ENCODE data around the gene CNNM2. TPM values are rescaled to one million over a fixed set of nuclear protein-coding genes. Genes with fewer than 3 reads are reported as not detected.

Gene CNNM2
- total RNA-seq, 1 experiment from 2014 or later = 23.5 TPM

DNA sequence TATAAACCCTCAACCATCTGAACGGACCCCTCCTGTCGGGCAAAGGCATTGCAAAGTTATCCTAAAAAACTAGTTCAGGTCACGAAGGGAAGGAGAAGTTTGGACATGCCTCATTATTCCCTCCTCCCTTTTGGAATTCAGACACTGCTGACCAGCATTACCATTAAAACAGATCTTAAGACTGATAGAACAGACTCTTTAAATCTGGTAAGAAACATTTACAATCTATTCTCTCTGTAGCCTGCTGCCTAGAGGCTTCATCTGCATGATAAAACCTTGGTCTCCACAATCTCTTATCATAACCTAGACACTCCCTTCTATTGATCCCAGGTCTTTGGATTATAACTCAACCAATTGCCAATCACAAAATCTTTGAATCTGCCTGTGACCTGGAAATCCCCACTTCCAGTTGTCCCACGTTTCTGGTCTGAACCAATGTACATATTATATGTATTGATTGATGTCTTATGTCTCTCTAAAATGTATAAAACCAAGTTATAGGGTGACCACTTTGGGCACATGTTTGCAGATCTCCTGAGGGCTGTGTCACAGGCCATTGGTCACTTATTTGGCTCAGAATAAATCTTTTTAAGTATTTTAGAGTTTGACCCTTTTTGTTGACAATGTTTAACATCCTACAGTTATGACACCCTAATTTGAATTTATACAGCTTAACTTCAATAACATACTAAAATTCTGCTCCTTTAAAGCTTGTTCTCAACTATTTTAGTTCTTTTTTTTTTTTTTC is 23.5 kb upstream of the CNNM2 start:
- peak overlapping the region; percentile 91; the same call in 1 of the 2 replicates for H3K27ac Mint-ChIP-seq
- TF ChIP-seq, protein P1, sequence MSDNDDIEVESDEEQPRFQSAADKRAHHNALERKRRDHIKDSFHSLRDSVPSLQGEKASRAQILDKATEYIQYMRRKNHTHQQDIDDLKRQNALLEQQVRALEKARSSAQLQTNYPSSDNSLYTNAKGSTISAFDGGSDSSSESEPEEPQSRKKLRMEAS (CRISPR knock-in tag; IDR thresholded peaks at IDR 0.05) = no peak
- TF ChIP-seq ZNF232 (CRISPR knock-in tag; IDR thresholded peaks at IDR 0.05) (no peak), FOXK1 (CRISPR knock-in tag; IDR thresholded peaks at IDR 0.05) (no peak), SP1 (CRISPR knock-in tag; conservative IDR thresholded peaks at IDR 0.05) (no peak), NR1H2 (CRISPR knock-in tag; IDR thresholded peaks at IDR 0.05) (no peak), ZNF317 (CRISPR knock-in tag; IDR thresholded peaks at IDR 0.05; ENCODE audit: borderline replicate concordance, low read depth) (no peak)
- TF ChIP-seq, protein P2, sequence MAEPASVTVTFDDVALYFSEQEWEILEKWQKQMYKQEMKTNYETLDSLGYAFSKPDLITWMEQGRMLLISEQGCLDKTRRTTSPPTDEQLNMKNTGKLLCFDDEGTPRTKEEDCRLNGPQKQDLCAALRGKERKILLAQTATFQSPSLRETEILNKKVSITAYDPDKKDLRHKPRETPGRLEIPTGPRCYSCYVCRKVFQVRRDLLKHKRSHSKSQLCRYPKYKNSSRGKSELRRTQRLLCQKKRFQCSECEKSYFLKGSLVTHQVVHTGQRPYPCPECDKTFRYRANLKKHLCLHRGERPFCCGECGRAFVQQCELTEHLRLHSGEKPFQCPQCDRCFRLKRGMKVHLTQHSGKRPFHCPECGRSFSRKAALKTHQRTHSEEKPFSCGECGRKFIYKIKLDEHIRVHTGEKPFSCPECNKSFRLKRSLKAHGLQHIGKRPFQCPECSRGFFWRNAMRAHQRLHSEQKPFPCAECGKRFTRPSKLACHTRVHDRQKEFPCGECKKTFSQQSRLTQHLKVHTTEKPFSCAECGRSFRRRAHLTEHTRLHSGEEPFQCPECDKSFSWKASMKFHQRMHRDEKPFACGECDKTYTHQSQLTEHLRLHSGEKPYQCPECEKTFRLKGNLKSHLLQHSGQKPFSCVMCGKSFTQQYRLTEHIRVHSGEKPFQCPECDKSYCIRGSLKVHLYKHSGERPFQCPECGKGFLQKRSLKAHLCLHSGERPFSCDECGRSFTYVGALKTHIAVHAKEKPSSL (CRISPR knock-in tag; conservative IDR thresholded peaks at IDR 0.05) = no peak
- DNase-seq (ENCODE audit: low spot score) (no peak), ATAC-seq (no peak)
- ChIA-PET POLR2A (no interaction called here), CTCF (no interaction called here)
- no peaks in the 10 kb centered on the region for H3K27me3 Mint-ChIP-seq (ENCODE audit: low read depth)
- peaks cover 6% of the 10 kb centered on the region for H3K9me3 Mint-ChIP-seq
- H3K36me3 Mint-ChIP-seq = peaks cover 11% of the 10 kb centered on the region
- no peak overlapping the region for H3K4me3 Mint-ChIP-seq
- peaks cover 11% of the 10 kb centered on the region for H3K4me1 Mint-ChIP-seq

DNA sequence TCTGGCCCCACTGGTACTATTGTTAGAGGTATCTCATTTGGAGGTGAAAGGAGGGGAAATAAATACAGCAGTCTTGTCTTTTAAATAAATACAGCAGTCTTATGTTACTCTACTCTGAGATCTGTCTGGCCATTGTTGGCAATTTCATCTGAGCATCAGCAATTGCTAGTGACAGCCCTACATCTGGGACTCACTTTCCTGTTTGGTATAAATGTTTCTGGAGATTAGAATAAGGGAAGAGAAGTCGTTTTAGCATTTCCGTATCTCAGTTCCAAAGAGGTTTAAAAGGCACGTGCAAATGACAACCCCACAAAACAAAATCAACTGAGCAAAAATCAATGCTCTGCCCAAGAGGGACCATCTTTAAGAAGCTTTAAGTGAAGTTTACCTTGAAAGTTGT is 18.1 kb upstream of the CNNM2 start:
- CTCF ChIA-PET = interaction anchor here (2.0 to 3.1 kb wide), 3 partner anchors 64 to 345 kb away, joined by 7 to 40 read pairs (median 9); partner anchors contain the start of gene CYP17A1

More for the DNA sequence above, 18.1 kb upstream of the CNNM2 start:
- DNase-seq (ENCODE audit: low spot score) (no peak), ATAC-seq (no peak)
- POLR2A ChIA-PET = no interaction called here
- peaks cover 4% of the 10 kb centered on the region; the same call in 1 of the 2 replicates for H3K9me3 Mint-ChIP-seq
- H3K36me3 Mint-ChIP-seq = 0 out of 2 replicates have a peak, but pooled peaks cover under 1% of the 10 kb centered on the region
- H3K4me3 Mint-ChIP-seq = no peak overlapping the region
- TF ChIP-seq CBFB (CRISPR knock-in tag; IDR thresholded peaks at IDR 0.05; ENCODE audit: low read depth) = no peak
- TF ChIP-seq SP1 (CRISPR knock-in tag; conservative IDR thresholded peaks at IDR 0.05) = no peak
- TF ChIP-seq, protein P3, sequence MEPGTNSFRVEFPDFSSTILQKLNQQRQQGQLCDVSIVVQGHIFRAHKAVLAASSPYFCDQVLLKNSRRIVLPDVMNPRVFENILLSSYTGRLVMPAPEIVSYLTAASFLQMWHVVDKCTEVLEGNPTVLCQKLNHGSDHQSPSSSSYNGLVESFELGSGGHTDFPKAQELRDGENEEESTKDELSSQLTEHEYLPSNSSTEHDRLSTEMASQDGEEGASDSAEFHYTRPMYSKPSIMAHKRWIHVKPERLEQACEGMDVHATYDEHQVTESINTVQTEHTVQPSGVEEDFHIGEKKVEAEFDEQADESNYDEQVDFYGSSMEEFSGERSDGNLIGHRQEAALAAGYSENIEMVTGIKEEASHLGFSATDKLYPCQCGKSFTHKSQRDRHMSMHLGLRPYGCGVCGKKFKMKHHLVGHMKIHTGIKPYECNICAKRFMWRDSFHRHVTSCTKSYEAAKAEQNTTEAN (CRISPR knock-in tag; IDR thresholded peaks at IDR 0.05) = no peak
- TF ChIP-seq, protein P4, sequence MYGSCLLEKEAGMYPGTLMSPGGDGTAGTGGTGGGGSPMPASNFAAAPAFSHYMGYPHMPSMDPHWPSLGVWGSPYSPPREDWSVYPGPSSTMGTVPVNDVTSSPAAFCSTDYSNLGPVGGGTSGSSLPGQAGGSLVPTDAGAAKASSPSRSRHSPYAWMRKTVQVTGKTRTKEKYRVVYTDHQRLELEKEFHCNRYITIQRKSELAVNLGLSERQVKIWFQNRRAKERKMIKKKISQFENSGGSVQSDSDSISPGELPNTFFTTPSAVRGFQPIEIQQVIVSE (CRISPR knock-in tag; IDR thresholded peaks at IDR 0.05; ENCODE audit: borderline replicate concordance) = no peak
- TF ChIP-seq ZNF138 (CRISPR knock-in tag; conservative IDR thresholded peaks at IDR 0.05) = no peak
- TF ChIP-seq, protein P1 (CRISPR knock-in tag; IDR thresholded peaks at IDR 0.05) = no peak
- TF ChIP-seq, protein P5, sequence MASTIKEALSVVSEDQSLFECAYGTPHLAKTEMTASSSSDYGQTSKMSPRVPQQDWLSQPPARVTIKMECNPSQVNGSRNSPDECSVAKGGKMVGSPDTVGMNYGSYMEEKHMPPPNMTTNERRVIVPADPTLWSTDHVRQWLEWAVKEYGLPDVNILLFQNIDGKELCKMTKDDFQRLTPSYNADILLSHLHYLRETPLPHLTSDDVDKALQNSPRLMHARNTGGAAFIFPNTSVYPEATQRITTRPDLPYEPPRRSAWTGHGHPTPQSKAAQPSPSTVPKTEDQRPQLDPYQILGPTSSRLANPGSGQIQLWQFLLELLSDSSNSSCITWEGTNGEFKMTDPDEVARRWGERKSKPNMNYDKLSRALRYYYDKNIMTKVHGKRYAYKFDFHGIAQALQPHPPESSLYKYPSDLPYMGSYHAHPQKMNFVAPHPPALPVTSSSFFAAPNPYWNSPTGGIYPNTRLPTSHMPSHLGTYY (CRISPR knock-in tag; IDR thresholded peaks at IDR 0.05) = no peak
- TF ChIP-seq, protein P6, sequence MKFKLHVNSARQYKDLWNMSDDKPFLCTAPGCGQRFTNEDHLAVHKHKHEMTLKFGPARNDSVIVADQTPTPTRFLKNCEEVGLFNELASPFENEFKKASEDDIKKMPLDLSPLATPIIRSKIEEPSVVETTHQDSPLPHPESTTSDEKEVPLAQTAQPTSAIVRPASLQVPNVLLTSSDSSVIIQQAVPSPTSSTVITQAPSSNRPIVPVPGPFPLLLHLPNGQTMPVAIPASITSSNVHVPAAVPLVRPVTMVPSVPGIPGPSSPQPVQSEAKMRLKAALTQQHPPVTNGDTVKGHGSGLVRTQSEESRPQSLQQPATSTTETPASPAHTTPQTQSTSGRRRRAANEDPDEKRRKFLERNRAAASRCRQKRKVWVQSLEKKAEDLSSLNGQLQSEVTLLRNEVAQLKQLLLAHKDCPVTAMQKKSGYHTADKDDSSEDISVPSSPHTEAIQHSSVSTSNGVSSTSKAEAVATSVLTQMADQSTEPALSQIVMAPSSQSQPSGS (CRISPR knock-in tag; IDR thresholded peaks at IDR 0.05; ENCODE audit: borderline replicate concordance, low read depth) = no peak
- TF ChIP-seq, protein P7, sequence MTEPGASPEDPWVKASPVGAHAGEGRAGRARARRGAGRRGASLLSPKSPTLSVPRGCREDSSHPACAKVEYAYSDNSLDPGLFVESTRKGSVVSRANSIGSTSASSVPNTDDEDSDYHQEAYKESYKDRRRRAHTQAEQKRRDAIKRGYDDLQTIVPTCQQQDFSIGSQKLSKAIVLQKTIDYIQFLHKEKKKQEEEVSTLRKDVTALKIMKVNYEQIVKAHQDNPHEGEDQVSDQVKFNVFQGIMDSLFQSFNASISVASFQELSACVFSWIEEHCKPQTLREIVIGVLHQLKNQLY (CRISPR knock-in tag; IDR thresholded peaks at IDR 0.05) = no peak
- no peak for TF ChIP-seq ZNF121 (CRISPR knock-in tag; IDR thresholded peaks at IDR 0.05)
- TF ChIP-seq, protein P8, sequence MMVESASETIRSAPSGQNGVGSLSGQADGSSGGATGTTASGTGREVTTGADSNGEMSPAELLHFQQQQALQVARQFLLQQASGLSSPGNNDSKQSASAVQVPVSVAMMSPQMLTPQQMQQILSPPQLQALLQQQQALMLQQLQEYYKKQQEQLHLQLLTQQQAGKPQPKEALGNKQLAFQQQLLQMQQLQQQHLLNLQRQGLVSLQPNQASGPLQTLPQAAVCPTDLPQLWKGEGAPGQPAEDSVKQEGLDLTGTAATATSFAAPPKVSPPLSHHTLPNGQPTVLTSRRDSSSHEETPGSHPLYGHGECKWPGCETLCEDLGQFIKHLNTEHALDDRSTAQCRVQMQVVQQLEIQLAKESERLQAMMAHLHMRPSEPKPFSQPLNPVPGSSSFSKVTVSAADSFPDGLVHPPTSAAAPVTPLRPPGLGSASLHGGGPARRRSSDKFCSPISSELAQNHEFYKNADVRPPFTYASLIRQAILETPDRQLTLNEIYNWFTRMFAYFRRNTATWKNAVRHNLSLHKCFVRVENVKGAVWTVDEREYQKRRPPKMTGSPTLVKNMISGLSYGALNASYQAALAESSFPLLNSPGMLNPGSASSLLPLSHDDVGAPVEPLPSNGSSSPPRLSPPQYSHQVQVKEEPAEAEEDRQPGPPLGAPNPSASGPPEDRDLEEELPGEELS (CRISPR knock-in tag; IDR thresholded peaks at IDR 0.05) = no peak
- H3K27ac Mint-ChIP-seq = peak overlapping the region; percentile 34; the same call in 1 of the 2 replicates
- H3K4me1 Mint-ChIP-seq = peaks cover 2% of the 10 kb centered on the region
- H3K27me3 Mint-ChIP-seq (ENCODE audit: low read depth) = no peaks in the 10 kb centered on the region

All from WTC11 (cell line).